Ovary (tissue), 3 donors: Measurements from ENCODE around the gene KIR2DL1.
"Not testable (repeated sequence)": the region's sequence is repeated elsewhere in the genome, so short reads cannot be mapped to it uniquely, and the experiment has no call there.

ENCODE experiments used
- CTCF ChIP-seq, 3 donors: fragments of 450-650 bp in 2 of 3; fragments of 200-600 bp in 1 of 3; IDR thresholded peaks; one replicate each; pipeline versions ENCODE4 v1.5.1 to v1.8.0; 2016 to 2022; ENCODE audit warnings: antibody characterized with exemption in 3 of 3, mild to moderate bottlenecking in 1 of 3
- EP300 ChIP-seq: sonication (generic); formaldehyde crosslinking; IDR thresholded peaks from one replicate; pipeline ENCODE4 v1.6.1; 2017; ENCODE audit warnings: antibody characterized with exemption
- POLR2A ChIP-seq: fragments of 450-650 bp; IDR thresholded peaks from one replicate; pipeline ENCODE4 v1.6.1; 2017; ENCODE audit warnings: antibody characterized with exemption, mild to moderate bottlenecking, moderate library complexity
- donor health status: DM: no; HTN: no; CAD: no.

- not testable (repeated sequence) for TF ChIP-seq POLR2A; CTCF (IDR thresholded peaks at IDR 0.05); EP300
Measured at GRCh38 chr19:54741950-54742349, 27.6 kb upstream of the KIR2DL1 start.
